NCI-H2107 treated with DMSO at 0.1 percent for 48 hours (cell line): ENCODE measurements around the gene TUBB2B.
"Not testable (repeated sequence)": the region's sequence is repeated elsewhere in the genome, so short reads cannot be mapped to it uniquely, and the experiment has no call there.

ENCODE experiments used
- DNase-seq: peaks from one replicate; lab custom pipeline; 2025; ENCODE audit not compliant: unreplicated experiment; lab: John Stamatoyannopoulos, UW

TUBB2B gene

GRCh38 chr6:3212261-3212660 lies 15.2 kb downstream of the TUBB2B start:
- DNase-seq, result no peak

- no peak for DNase-seq
Measured at GRCh38 chr6:3211681-3212080, 15.8 kb downstream of the TUBB2B start.

DNA sequence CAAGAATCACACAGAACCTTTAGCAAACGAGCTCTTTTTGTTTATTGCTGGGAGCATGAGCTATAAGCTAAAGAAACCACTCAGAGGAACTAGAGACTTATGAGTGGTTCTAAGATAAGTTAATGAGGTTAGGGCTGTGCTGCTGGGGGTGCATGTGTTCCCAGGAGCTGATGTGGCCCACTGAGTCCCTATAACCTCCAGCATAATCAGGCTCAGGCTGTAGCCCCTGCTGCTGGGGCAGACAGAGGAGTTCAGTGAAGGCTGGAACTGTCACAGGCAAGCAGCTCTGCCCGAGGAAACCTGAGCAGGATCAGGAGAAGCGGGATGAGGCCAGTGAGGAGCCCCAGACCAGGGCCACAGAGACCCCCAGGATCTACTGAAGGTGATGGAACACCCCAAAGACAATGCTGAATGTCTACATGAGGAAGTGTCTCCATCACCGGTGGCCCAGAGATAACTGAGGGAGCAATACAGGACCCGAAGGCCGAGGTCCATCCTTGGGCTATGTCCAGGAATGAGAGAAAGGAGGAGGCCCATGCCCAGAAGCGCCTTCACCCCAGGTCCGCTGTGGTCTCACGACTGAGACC lies 17.3 kb downstream of the TUBB2B start:
- DNase-seq, result no peak

GRCh38 chr6:3209114-3210023 lies 18.1 kb downstream of the TUBB2B start:
- DNase-seq, result peak; percentile 88

- no peak for DNase-seq
Measured at GRCh38 chr6:3208775-3209113, 18.7 kb downstream of the TUBB2B start.

- DNase-seq, result no peak
Measured at GRCh38 chr6:3208098-3208774, 19.2 kb downstream of the TUBB2B start.

DNA sequence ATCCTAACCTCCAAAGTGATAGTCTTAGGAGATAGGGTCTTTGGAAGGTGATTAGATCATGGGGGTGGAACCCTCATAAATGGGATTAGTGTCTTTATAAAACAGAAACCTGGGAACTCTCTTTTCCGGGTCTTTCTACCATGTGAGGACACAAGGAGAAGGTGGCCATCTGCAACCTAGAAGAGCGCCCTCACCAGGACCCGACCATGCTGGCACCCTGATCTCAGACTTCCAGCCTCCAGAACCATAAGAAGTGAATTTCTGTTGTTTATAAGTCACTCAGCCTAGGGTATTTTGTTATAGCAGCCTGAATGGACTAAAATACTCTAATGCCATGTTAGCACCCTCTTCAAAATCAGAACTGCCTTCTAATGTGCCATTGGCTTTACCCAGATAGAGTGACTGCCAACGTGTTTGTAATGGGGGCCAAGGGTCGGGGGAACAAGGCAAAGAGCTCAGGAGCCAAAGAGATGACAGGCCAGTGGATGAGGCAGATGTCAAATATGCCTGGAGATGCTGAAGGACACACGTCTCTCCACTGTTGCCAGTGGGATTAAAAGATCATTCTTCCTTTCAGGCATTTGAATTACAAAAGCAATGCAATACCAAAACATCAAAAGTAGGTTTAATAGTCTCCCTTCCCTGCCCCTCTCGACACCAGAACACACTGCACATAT lies 21.0 kb downstream of the TUBB2B start:
- DNase-seq, result no peak

DNA sequence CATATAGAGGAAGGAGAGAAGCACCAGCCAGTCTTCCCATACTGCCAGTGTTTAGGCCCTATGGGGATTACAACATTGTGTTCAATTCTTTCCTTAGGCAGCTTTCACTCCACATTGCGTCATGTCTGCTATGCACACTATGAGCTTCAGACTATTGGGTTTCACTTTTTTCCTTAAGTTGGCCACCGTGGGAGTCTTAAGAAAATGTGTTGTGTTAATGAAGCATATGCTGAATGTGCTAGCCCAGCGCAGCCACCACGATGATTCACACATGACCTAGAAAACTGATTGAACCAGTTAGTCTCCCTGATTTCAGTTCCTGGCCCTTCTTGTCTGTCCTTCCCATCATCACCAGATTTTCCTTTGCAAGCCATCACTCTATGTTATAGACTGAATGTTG lies 21.5 kb downstream of the TUBB2B start:
- no peak for DNase-seq

DNA sequence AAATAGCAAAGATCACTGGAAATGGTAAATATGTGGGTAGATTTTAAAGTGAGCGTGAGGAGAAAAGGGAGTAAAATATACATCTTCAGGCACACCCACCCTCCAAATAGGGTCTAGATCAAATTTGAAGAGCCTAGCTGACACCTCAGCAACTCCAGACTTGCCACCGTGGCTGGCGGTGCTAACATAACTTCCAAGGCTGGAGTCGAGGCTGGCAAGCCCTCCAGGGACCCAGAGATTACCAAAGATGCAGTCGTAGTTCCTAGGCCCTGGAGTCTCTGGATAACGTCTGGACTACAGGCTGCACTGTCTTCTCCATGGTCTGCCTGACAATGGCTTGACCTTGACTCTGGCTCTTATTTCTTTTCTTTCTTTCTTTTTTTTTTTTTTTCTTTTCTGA lies 22.5 kb downstream of the TUBB2B start:
- DNase-seq, result no peak

GRCh38 chr6:3202999-3203696 lies 24.3 kb downstream of the TUBB2B start:
- DNase-seq, result peak; percentile 24

GRCh38 chr6:3201388-3201787 lies 26.1 kb downstream of the TUBB2B start:
- no peak for DNase-seq

- no peak for DNase-seq
Measured at GRCh38 chr6:3200682-3201081, 26.8 kb downstream of the TUBB2B start.

DNA sequence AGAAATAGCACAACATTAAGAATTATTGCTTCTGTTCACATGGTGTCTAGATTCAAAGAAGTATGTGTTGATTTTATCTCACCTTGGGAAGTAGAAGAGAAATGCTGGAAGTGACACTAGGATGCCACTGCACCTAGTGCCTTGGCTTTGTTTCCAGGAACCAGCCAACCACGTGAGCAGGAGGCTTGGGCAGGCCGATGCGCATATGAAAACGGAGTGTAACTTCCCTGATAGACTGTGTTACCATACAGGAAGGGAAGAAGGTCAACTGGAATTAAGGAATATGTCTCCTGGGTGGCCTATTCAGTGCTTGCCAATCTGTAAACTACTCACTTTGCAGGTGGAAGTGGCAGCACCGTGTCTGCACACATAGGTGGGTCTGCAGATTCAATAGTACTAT lies 28.1 kb downstream of the TUBB2B start:
- DNase-seq, result no peak

- DNase-seq, result not testable (repeated sequence)
Measured at GRCh38 chr6:3197734-3198133, 29.7 kb downstream of the TUBB2B start.

DNA sequence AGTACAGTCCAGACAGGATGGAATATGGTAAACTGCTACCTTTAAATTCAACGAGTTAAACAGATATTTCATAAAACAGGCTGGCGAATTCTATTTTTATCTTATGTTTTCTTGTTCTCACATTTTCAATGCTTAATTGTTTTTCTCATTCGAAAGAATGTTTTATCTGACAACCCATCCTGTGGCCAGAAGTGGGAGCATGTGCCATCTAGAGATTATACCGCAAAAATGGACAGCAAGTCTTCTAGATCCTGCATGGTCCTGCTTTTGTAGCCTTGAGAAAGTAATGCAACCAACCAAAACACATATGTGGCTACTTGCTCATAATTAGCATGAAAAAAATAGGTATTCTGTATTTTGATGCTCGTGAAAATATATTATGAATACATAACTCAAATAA lies 30.7 kb downstream of the TUBB2B start:
- DNase-seq, result no peak

DNA sequence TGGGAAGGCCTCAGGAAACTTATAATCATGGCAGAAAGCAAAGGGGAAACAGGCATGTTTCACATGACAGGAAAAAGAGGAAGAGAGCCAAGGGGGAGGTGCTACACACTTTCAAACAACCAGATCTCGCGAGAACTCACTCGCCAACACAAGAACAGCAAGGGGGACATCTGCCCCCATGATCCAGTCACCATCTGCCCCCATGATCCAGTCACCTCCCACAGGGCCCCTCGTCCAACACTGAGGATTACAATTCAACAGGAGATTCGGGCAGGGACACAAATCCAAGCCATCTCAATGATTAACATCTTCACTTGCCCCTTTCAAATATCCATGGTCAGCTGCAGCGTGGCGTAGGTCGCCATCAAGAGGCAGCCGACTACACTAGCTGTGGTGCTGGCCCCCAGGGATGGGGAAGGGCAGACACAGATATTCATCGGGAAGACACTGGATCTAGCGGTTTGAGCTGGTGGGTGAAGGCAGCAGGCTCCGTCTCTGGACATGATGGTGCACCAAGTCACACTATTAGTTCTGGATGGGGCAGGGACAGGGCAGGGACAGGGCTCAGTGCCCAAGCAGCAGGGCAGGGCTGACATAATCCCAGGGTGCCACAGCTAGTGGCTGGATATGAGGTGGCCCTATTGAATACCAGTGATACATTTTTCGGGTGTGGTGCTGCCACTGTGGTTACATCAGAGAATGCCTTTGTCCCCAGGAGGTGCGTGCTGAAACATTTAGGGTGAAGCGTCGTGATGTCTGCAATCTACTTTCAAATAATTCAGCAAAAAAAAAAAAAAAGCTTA lies 31.6 kb downstream of the TUBB2B start:
- peak; percentile 37 for DNase-seq

DNA sequence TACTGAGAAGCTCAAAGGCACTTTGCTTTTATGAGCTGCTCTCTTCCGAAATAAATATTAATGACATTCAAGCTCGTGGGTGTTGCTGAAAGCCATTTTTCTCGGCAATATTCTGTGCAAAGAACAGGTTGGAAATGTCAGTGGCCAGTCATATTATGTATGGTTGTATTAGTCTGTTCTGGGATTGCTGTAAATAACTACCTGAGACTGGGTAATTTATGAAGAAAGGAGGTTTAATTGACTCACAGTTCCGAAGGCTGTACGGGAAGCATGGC lies 32.1 kb downstream of the TUBB2B start:
- no peak for DNase-seq

DNA sequence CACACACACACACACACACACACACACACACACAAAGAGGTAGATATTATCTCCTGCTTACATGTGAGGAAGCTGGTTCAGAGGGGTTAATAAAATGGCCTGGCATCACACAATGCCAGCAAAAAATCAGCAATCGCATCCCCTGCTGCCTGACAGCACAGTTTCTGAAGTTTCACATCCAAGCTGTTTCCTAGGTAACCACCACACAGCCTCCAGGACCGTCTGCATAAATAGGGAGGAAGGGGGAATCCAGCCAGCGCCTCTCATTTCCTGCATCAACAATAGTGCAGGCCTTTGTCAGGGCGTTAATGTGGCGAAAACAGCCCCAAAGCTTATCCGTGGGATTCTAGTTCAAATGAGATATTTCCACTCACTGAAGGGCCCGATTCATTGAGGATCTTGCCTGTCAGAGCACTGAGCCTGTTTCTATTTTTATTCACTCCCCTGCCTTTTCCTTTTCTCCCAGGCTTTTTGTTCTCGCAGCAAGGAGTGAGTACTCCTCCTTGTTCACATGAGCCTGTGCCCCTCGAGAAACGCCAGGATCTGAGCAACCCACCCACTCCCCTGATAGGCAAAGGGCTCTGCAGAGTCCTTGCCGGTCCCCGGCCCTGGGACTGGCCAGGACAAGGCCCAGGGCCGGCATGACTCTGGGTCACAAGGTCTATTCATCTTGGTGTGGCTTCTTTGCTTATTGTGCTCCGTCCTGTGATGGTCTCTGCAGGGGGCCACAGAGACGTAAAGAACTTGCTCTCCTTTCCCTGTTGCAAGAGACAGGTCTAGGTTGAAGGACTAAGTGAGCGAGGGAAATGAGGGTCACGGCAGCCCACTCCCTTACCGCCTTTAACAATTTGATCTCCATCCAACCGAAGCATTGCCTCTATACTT lies 32.7 kb downstream of the TUBB2B start:
- no peak for DNase-seq

- no peak for DNase-seq
Measured at GRCh38 chr6:3193102-3193849, 34.2 kb downstream of the TUBB2B start.
